UCSD-AML1 (cell line): ENCODE results near the gene SOX30.

ENCODE experiments used
- DNase-seq: peaks from one replicate; lab custom pipeline; 2025; ENCODE audit not compliant: unreplicated experiment; lab: John Stamatoyannopoulos, UW

The SOX30 gene

DNA sequence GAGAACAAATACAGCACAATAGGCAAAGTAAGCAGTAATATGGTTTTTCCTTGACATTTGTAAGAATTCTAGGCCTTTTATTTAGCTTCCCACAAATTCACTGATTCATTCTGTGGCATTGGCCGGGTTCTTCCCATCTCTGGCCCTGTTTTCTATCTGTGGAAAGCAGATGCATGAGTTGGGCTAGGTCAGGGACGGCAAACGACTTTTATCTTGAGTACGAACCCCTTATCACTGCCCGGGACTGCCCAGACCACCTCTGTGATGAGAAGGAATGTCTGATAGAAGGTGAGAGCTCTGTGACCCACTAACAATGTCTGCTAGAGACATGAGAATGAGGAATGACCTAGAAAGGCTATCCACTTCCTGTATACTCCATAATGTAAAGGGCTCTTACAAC lies 41.2 kb downstream of the SOX30 start:
- DNase-seq: no peak

DNA sequence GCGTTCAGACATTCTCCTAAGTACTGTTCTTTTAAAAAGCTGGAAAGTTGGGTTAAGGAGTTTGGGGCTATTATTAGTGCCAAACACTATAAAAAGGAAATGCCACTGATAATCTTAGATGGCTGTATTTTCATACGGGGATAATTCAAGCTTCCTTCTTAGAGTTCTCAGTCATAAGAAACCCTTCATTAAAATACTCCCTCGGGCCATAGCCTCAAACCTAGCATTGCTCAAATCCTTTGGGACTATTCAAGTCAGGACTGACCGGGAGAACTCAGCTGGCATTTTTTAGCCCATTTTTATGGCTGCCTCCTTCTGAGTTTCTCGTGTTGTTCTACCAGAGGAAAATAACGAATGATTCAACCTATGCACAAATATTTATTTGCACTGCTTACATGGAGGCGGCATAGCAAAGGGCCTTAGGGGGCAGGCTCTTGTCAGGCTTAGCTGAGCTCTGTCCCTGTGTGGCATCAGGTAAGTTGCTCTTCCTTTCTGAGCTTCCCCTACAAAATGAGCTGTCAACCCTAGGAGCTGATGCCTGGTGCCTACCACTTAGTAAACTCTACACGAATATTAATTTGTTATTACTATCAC lies 43.2 kb downstream of the SOX30 start:
- no peak for DNase-seq

DNA sequence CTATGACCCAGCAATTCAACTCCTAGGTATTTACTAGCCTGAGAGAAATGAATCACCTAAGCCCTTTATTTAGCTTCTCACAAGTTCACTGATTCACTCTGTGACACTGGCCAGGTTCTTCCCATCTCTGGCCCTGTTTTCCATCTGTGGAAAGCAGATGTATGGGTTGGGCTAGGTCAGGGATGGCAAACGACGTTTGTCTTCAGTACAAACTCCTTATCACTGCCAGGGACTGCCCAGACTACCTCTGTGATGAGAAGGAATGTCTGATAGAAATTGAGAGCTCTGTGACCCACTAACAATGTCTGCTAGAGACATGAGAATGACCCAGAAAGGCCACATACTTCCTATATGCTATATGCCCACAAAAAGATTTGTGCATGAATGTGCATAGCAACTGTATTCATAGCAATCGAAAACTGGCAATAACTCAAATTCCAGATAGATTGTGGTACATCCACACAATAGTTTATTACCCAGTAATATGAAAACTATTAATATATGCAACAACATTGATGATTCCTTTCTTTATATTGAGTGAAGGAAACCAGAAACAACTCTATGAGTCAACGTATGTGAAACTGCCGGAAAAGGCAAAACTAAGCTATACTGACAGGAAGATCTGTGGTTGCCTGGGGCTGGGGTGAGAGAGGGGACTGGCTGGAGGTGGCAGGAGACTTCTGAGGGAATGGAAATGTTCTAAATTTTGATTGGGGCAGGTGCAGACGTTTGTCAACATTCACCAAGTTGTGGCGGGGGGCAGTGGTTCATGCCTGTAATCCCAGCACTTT lies 44.7 kb downstream of the SOX30 start:
- peak; percentile 60 for DNase-seq

DNA sequence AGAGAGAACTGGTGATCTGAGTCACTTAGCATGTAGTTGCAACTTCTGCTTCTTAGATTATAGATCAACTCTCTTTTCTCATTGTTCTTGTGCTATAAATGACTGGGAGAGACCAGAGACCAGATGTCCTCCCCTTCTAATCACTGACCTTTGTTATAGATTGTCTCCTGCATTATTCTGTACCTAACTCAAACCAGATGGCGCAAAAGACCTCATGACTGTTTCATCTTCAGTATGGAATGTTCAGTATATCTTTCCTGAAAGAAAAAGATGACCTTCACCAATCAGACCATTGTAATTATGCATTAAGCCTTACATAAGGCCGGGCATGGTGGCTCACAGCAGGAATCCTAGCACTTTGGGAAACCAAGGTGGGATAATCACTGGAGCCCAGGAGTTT lies 46.2 kb downstream of the SOX30 start:
- no peak for DNase-seq

DNA sequence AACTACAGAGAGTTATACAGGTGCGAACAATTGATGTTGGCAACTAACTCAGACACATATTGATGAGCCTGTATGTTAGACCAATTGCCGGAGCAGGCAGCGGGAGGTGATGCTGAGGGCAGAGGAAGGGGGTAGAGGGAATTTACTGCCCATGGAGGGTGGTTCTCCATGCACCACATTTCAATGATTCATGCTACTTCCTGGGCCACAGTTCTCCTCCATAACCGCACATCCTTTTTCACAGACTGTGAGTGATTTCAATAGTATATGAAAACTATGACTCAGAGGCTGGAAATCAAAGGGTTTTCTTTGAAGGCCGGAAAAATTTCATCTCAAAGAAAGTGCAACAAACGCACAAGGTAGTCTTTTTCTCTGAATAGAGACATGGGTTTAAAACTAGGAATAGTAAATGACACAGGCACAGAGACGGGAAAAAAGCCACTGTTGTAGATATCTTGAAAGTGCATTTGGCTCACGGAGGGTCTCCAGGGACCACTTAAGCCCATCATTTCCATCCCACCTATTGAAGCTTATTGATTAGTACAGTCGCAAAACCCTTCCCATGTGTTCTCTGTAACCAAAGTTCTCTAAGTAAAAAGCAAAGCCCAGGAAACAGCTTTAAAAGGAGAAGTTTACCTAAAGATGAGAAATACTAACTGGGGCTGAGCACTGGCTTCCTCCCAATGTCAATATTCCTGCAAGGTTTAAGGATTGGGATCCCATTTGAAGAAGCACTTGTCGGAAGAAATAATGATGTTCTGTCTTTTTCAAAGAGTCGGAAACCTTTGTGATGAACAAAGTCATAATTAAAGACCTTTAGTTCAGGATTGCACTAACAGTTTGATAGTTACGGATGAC lies 48.7 kb downstream of the SOX30 start:
- peak; percentile 38 for DNase-seq

DNA sequence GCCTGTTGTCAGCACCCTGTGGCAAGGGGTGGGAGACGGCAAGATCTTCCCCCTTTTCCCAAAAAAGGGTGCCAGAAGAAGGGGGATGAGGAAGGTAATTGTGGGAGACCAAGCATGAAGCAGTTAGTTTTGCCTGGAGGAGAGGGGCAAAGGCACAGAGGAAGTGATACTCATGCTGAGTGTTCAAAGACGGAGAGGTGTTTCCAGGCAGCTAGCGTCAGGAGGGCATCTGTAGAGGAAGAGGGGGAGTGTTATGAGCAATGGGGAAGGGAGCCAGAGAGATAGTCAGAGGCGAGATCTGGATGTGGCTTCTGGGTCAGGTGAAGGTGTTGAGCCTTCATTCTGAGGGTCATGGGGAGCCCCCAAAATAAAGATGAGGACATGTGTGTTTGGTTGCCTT lies 49.7 kb downstream of the SOX30 start:
- no peak for DNase-seq

DNA sequence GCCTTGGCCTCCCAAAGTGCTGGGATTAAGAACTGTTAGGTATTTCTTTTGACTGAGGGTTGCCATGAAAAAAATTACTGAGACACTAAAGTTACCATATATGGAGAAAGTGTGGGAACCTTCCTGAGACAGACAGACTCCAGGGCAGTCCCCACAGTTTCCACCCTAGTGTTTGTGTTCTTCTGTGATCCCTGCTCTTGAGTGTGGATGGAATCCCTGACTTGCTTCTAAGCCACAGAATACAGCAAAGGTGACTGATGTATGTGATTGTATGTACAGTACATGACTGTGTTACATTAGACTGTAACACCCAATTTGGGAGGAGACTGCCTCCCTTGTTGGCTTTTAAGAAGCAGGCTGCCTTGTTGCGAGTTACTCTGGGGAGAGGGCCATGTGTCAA lies 52.0 kb downstream of the SOX30 start:
- no peak for DNase-seq

DNA sequence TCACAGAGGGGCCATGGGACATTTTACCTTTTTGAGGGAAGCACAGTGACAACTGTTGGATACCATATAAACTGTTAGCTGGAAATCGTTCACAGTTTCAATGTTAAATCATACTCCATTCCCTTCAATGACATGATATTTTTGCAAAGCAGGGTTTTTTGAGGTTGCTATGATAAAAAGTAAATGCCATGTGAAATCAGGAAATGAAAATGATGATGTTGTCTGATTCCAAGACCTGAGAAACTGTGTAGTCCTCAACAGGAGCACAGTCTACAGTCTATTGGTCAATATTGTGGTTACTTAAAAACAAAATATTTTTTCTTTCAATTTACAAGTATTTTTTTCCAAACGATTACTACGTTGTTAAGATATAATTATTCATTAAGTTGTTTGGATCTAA lies 52.7 kb downstream of the SOX30 start:
- DNase-seq: no peak

DNA sequence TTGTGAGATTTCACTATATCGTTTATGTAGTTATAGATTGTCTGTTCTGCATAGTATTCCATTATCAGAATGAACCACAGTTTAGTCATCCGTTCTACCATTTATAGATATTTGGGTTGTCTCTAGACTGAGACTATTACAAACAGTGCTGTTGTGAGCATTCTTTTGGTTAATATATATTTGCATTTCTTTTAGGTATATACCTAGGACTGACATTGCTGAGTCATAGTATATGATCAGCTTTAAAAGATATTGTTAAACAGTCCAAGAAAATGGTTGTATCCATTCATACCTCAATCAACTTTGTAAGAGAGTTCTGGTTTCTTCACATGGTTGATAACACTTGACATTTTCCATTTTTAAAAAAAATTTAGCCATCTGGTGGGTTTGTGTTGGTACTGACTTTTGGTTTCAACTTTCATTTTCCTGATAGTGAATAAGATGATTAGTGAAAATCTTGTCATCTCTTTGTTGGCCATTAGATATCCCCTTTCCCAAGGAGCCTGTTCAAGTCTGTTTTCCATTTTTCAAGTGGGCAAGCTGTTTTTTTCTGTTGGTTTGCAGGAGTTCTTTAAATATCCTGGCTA lies 53.8 kb downstream of the SOX30 start:
- DNase-seq: no peak

DNA sequence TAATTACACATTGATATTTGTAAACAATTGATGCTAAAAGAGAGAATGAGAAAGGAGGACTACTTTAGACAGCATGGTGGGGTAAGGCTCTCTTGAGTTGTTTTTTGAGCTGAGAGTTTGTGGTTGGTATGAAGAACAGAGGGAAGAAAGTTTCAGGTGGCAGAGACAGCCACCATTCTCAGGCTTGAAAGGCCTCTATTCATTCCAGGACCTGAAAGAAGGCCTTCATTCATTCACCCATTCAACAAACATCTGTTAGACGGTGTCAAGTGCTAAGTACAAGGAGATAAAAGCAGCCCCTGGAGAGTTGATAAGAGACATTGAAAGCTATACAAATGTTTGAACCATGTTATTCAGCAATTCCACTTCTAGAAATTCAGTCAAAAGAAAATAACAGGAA lies 55.0 kb downstream of the SOX30 start:
- no peak for DNase-seq

DNA sequence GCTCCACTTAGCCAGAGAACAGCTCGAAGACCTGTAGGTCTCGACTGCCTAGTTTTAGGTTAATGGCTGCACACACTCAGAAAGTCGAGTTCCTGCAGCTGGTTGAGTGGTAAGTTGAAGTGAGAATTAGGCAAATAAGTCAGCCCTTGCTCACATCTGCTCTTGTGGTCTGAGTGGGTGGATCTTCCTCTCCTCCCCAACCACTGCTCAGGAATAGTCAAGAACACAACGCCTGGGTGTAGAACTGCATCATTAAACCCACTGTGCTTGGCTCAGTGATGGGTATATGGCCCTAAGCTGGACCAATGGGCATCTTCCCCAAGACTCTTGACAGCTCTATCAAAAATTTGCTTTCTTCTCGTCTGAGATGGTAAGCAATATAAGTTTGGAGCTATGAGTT lies 55.8 kb downstream of the SOX30 start:
- DNase-seq: no peak

DNA sequence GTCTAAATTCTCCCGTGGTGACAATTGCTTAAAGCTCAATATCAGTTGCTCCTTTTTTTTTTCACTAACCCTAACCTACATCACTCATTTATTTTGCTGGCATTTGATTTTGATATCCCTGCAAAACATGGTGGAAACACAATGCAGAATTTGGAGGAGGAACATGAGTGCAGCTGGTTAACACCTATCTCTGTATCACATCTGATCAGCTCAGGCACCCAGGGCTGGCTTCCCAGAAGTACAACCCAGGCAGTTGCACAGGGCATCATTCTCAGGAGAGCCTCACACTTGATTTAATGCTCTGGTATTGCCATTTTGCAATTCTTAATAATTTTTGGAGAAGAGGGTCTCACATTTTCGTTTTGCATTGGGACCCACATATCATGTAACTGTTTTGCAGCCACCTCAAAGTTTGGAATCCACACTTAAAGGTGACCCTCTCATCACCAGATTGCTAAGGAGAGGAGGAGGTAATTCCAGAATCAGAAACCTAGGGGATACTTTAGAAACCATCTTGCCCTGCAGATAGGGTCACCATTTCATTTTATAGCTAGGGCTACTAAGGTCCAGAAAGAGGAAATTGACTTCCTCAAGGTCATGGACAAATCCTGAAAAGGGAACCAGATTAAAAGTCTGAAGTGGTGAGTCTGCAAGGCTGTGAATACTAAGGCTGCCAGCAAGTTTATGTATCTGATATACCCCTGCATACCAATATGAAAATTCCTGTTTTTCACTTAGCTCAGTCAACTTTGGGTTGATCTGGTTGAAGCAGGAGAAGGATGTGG lies 57.4 kb downstream of the SOX30 start:
- DNase-seq: no peak

DNA sequence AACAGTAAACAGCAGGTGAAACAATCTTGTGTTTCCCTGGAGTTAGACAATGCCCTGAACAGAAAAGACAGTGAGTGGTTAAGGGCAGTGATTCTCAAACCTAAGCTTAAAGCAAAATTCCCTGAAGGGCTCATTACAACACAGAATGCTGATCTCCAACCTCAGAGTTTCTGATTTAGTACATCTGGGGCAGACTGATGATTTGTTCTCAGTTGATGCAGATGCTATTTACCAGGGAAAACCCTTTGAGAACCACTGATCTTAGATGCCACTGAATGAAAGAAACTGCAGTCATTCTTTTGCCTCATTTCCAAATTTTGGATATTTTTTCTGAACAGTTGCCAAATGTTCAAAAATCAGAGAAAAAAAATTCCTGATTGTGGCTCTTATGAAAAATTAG lies 58.0 kb downstream of the SOX30 start:
- no peak for DNase-seq

DNA sequence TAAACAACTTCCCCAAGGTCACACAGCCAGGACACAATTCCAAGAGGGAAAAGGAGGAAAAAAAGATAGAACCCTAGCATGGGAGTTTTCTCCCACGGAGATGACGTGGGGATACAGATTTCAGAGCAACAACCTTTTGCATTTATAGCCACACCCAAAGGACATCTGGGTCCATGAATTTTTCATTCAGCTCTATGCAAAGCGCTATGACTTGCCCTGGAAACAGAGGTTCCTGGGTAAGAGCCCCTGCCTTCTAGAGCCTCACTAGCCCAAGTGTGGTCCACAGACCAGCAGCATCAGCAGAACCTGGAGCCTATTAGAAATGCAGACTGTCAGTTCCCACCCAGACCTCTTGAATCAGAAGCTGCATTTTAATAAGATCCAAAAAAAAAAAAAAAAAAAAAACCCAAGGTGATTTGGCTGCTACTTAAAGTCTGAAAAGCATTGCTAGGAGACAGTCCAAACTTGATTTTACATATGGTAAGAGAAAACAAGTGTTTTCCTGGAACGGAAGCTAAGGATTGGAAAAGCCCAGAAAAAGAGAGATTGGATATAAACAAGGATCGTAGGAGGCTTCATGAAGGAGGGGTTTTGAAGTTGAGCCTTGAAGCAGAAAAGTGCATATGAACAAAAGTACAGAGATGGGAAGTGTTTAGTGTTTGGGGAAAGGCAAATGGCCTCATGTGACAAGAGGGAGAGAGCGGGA lies 59.0 kb downstream of the SOX30 start:
- DNase-seq: no peak

DNA sequence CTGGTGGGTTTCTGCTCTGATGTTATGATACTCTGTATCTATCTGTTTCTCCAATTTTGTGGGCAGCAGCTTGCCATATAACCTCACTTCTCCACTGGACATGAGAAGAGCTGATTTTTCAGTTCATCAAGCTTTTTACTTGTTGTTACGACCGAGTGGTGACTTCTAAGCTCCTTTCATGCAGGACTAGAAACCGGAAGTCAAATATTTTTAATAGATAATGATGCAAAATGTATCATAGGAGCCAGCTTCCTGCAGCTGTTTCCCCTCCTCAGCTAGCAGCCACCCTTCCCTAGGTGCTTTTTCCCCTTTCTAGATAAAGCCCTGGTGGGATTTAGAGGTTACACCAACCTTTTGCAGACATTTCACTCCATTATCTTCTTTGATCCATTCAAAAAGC lies 59.6 kb downstream of the SOX30 start:
- DNase-seq: no peak

DNA sequence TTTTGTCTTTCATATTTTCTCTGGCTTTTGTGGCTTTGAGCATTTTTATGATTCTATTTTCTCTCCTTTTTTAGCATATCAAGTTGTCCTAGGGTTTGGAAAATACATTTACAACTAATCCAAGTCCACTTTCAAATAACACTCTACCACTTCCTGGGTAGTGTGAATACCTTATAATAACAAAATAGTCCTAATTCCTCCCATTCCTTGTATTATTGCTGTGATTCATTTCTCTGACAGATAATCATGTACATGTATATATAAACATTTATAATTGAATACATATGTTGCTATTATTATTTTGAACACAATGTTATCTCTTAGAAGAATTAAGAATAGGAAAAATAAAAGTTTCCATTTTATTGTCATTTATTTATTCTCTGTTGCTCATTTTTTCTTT lies 61.8 kb downstream of the SOX30 start:
- no peak for DNase-seq

DNA sequence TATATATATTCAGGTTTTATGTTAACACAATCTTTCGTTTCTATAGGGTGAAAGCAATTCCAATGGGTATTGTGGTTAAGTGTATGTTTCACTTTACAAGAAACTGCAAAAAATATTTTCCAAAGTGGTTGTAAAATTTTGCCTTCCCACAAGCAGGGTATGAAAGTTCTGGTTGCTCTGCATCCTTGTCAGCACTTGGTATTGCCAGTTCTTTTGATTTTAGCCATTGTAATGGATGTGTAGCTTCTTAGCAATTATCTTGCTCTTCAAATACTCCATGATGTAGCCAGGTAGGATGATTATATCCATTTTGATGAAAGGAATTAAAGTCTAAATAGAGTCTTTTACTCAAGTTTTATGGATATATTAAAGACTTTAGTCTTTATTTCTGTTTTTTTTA lies 67.6 kb downstream of the SOX30 start:
- DNase-seq: no peak

DNA sequence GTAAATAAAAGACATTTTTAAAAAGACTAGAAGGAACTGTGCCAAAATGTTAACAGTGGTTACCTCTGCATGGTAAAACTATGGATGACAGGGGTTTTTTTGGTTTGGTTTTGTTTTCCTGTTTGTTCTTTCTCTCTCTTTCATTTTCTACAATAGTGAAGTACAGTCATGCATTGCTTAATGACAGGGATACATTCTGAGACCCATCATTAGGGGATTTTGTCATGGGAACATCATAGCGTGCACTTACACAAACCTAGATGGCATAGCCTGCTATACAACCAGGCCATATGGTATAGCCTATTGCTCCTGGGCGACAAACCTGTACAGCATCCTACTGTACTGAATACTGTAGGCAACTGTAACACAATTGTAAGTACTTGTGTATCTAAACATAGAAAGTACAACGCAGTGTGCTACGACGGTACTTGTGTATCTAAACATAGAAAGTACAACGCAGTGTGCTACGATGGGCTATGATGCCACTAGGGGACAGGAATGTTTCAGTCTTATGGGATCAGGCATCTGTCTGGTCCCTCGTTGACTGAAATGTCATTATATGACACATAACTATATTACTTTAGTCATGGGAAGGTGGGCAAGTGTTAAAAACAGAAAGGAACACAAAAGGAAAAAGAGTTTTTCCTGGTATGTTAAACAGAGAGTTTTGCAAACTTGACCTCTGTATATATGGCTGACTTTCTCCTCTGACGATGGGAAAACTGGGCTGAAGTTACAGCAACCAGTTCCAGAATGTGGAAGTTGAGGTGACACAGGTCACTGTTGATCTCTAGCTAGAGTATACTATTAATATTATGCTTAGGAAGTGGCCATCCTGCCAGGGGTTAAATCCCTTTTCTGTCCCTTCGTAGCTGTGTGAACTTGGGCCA lies 69.3 kb downstream of the SOX30 start:
- no peak for DNase-seq

DNA sequence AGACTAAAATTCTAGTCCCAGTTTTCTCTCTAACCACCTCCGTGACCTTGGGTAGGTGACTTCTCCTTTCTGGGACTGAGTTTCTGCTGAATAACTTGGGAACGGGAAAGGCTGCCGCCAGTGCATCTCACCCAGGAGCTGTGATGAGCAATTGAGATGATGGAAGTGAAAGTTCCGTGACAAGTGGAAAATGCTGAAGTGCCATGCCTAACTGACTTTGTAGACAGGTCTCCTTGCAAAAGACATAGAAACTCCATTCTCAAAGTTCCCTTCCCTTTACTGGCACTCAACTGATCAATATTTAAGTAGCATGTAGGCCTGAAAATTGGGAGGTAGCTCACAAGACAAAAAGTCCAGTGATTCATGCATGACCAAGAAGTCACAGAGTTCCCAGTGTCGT lies 70.3 kb downstream of the SOX30 start:
- DNase-seq: no peak
